Endodermal cell (in vitro differentiated cells): ENCODE measurements around the gene NPS. TPM values are rescaled to one million over a fixed set of nuclear protein-coding genes. Genes with fewer than 3 reads are reported as not detected.

ENCODE experiments used
- DNase-seq: peaks from one replicate; pipeline ENCODE4 v3.0.0-alpha.2; 2017
- H3K27ac ChIP-seq: 2 replicates; pipeline ENCODE4 v1.5.1; 2013; ENCODE audit warnings: mild to moderate bottlenecking, low read depth, low read length, moderate library complexity
- H3K27me3 ChIP-seq: 2 replicates; pipeline ENCODE4 v1.6.1; 2013; ENCODE audit warnings: mild to moderate bottlenecking, low read length, moderate library complexity; ENCODE audit not compliant: insufficient read depth, control insufficient read depth, poor library complexity, severe bottlenecking
- H3K36me3 ChIP-seq: 2 replicates; pipeline ENCODE4 v1.7.0; 2013; ENCODE audit warnings: mild to moderate bottlenecking, low read length, moderate library complexity; ENCODE audit not compliant: control insufficient read depth, insufficient read depth
- H3K4me1 ChIP-seq: one replicate; pipeline ENCODE4 v1.7.0; 2013; ENCODE audit warnings: low read length; ENCODE audit not compliant: control insufficient read depth, insufficient read depth
- H3K4me3 ChIP-seq: 2 replicates; pipeline ENCODE4 v1.5.1; 2013; ENCODE audit warnings: mild to moderate bottlenecking, low read length, moderate library complexity
- H3K9ac ChIP-seq: 2 replicates; pipeline ENCODE4 v1.6.1; 2013; ENCODE audit warnings: mild to moderate bottlenecking, low read length, moderate library complexity; ENCODE audit not compliant: poor library complexity, severe bottlenecking; ENCODE audit errors: extremely low read depth
- H3K9me3 ChIP-seq: 2 replicates; pipeline ENCODE4 v1.6.1; 2013; ENCODE audit warnings: mild to moderate bottlenecking, low read length, moderate library complexity; ENCODE audit not compliant: control insufficient read depth
- H3K27ac Mint-ChIP-seq: 2 replicates; pipeline ENCODE4 v1.8.0; 2020; ENCODE audit warnings: mixed read lengths
- H3K27me3 Mint-ChIP-seq: 2 replicates; pipeline ENCODE4 v1.8.0; 2021; ENCODE audit warnings: mild to moderate bottlenecking, mixed read lengths; ENCODE audit not compliant: insufficient read depth
- H3K36me3 Mint-ChIP-seq: 2 replicates; pipeline ENCODE4 v1.8.0; 2020; ENCODE audit warnings: low read depth, mixed read lengths
- H3K4me1 Mint-ChIP-seq: 2 replicates; pipeline ENCODE4 v1.8.0; 2020; ENCODE audit warnings: mixed read lengths
- H3K4me3 Mint-ChIP-seq: 2 replicates; pipeline ENCODE4 v1.8.0; 2020; ENCODE audit warnings: mild to moderate bottlenecking, moderate library complexity, mixed read lengths
- H3K9me3 Mint-ChIP-seq: 2 replicates; pipeline ENCODE4 v1.8.0; 2020; ENCODE audit warnings: mild to moderate bottlenecking, mixed read lengths
- CTCF ChIP-seq: fragments of 200-600 bp; sonication (generic); conservative IDR thresholded peaks from 2 replicates; pipeline ENCODE4 v1.5.0; 2021; ENCODE audit warnings: antibody characterized with exemption, mild to moderate bottlenecking
- WGBS, 2 experiments: methylation state at CpG; one replicate each; pipeline versions ENCODE4 v1.1.5 to v1.1.7; 2013; ENCODE audit warnings: missing lambda C conversion rate in 2 of 2, mixed read lengths in 1 of 2; ENCODE audit not compliant: insufficient coverage in 1 of 2, insufficient read length in 1 of 2; 5-methylcytosine and 5-hydroxymethylcytosine counted together
- total RNA-seq, 2 donors: library from RNA; stranded (reverse); fragmentation: NEBNext Ultra II Directional in 1 of 2; extraction: Animal tissue kit (Norgen Biotek cat#: 25700) in 1 of 2; gene quantifications; 2 replicates in 1 of 2; 3 replicates in 1 of 2; pipeline ENCODE4 v1.2.1, GENCODE V29; 2021

Gene NPS
- total RNA-seq, 2 donors from 2014 or later, result not detected

- no peak overlapping the region for H3K4me3 ChIP-seq
- H3K27ac ChIP-seq, result no peak overlapping the region
- Mint-ChIP-seq H3K4me3 (no peak overlapping the region), H3K36me3 (no peaks in the 10 kb centered on the region), H3K27me3 (peaks cover 7% of the 10 kb centered on the region), H3K4me1 (no peaks in the 10 kb centered on the region), H3K27ac (no peak overlapping the region), H3K9me3 (peaks cover 6% of the 10 kb centered on the region)
- no peak overlapping the region for H3K9ac ChIP-seq
- 84 to 85% methylated on average over 3 of the region's 3 CpGs for WGBS, 2 experiments
- no peak for DNase-seq
- no peaks in the 10 kb centered on the region for H3K27me3 ChIP-seq
- H3K4me1 ChIP-seq, result no peaks in the 10 kb centered on the region
- TF ChIP-seq CTCF, result no peak
- H3K36me3 ChIP-seq, result no peaks in the 10 kb centered on the region
- H3K9me3 ChIP-seq, result no peaks in the 10 kb centered on the region
Measured at GRCh38 chr10:127548022-127548421, 1.1 kb upstream of the NPS start.

GRCh38 chr10:127550861-127551260, 1.8 kb downstream of the NPS start:
- Mint-ChIP-seq H3K27ac (no peak overlapping the region), H3K4me3 (no peak overlapping the region), H3K9me3 (peaks cover 3% of the 10 kb centered on the region), H3K4me1 (no peaks in the 10 kb centered on the region), H3K36me3 (no peaks in the 10 kb centered on the region), H3K27me3 (peaks cover 5% of the 10 kb centered on the region)
- no peak overlapping the region for H3K27ac ChIP-seq
- H3K36me3 ChIP-seq, result no peaks in the 10 kb centered on the region
- TF ChIP-seq CTCF, result no peak
- H3K9ac ChIP-seq, result no peak overlapping the region
- WGBS, 2 experiments, result 70 to 73% methylated on average over 5 of the region's 5 CpGs
- H3K4me1 ChIP-seq, result no peaks in the 10 kb centered on the region
- no peaks in the 10 kb centered on the region for H3K27me3 ChIP-seq
- H3K4me3 ChIP-seq, result no peak overlapping the region
- no peaks in the 10 kb centered on the region for H3K9me3 ChIP-seq
- DNase-seq, result no peak

GRCh38 chr10:127552446-127552845, 3.3 kb downstream of the NPS start:
- H3K9me3 Mint-ChIP-seq, result no peaks in the 10 kb centered on the region
- no peaks in the 10 kb centered on the region for H3K36me3 Mint-ChIP-seq
- H3K27me3 Mint-ChIP-seq, result peaks cover 6% of the 10 kb centered on the region
- Histone ChIP-seq H3K27ac (no peak overlapping the region), H3K9me3 (no peaks in the 10 kb centered on the region), H3K4me1 (no peaks in the 10 kb centered on the region), H3K4me3 (no peak overlapping the region), H3K27me3 (no peaks in the 10 kb centered on the region), H3K9ac (no peak overlapping the region), H3K36me3 (no peaks in the 10 kb centered on the region)
- no peak overlapping the region for H3K27ac Mint-ChIP-seq
- H3K4me1 Mint-ChIP-seq, result no peaks in the 10 kb centered on the region
- no peak for TF ChIP-seq CTCF
- 86 to 100% methylated on average over 1 to 4 of the region's 4 CpGs for WGBS, 2 experiments
- no peak overlapping the region for H3K4me3 Mint-ChIP-seq
- no peak for DNase-seq
